PC-9 (cell line): ENCODE data around the gene RGS9. TPM values are rescaled to one million over a fixed set of nuclear protein-coding genes. Genes with fewer than 3 reads are reported as not detected.
"Not testable (repeated sequence)": the region's sequence is repeated elsewhere in the genome, so short reads cannot be mapped to it uniquely, and the experiment has no call there.

Experiments used
- BruUV-seq: library from RNA; stranded (reverse); fragments of 400-500 nt; replicated peaks from 2 replicates; lab custom pipeline; 2021; lab: Mats Ljungman, UMichigan
- CTCF ChIA-PET: fragments of 300-600 bp; sonication (Branson Sonifier 250); formaldehyde crosslinking; loops from one replicate; lab custom pipeline; 2022; ENCODE audit warnings: antibody characterized with exemption; lab: Charles Lee
- POLR2A ChIA-PET: fragments of 300-600 bp; sonication (Branson Sonifier 250); formaldehyde crosslinking; loops from one replicate; lab custom pipeline; 2022; ENCODE audit warnings: antibody characterized with exemption; ENCODE audit not compliant: unreplicated experiment; lab: Charles Lee
- DNase-seq, 2 experiments: peaks; one replicate each; pipeline versions ENCODE4 v3.0.0 to v3.0.0-alpha.2; 2015 to 2022; ENCODE audit warnings: mixed read lengths in 1 of 2
- H2AFZ ChIP-seq: fragments of 200-600 bp; sonication (generic); 2 replicates; pipeline ENCODE4 v1.8.1; 2017; ENCODE audit warnings: antibody characterized with exemption
- H3F3A ChIP-seq: fragments of 200-600 bp; sonication (generic); 2 replicates; pipeline ENCODE4 v1.8.1; 2017; ENCODE audit warnings: antibody characterized with exemption, mild to moderate bottlenecking, low read depth; ENCODE audit not compliant: insufficient read depth
- H3K27ac ChIP-seq: fragments of 200-600 bp; sonication (generic); 2 replicates; pipeline ENCODE4 v1.6.1; 2016; ENCODE audit warnings: mixed run types
- H3K27me3 ChIP-seq: fragments of 200-600 bp; sonication (generic); 2 replicates; pipeline ENCODE4 v1.6.1; 2016; ENCODE audit warnings: low read depth, mixed run types; ENCODE audit not compliant: insufficient read depth
- H3K36me3 ChIP-seq: fragments of 200-600 bp; sonication (generic); 2 replicates; pipeline ENCODE4 v1.6.1; 2016; ENCODE audit warnings: low read depth, mixed run types
- H3K4me1 ChIP-seq: fragments of 200-600 bp; sonication (generic); replicated peaks from 2 replicates; pipeline ENCODE4 v1.6.1; 2016; ENCODE audit warnings: mixed run types; ENCODE audit not compliant: insufficient read depth
- H3K4me2 ChIP-seq: fragments of 200-600 bp; sonication (generic); 2 replicates; pipeline ENCODE4 v1.6.1; 2017; ENCODE audit warnings: mixed run types
- H3K4me3 ChIP-seq: fragments of 200-600 bp; sonication (generic); 2 replicates; pipeline ENCODE4 v1.6.1; 2016; ENCODE audit warnings: mixed run types
- H3K79me2 ChIP-seq: fragments of 200-600 bp; sonication (generic); 2 replicates; pipeline ENCODE4 v1.6.1; 2017; ENCODE audit warnings: low read depth, mixed run types
- H3K9me2 ChIP-seq: fragments of 200-600 bp; sonication (generic); 2 replicates; pipeline ENCODE4 v1.8.1; 2017; ENCODE audit warnings: mild to moderate bottlenecking; ENCODE audit not compliant: insufficient read depth
- H3K9me3 ChIP-seq: fragments of 200-600 bp; sonication (generic); 2 replicates; pipeline ENCODE4 v1.8.1; 2016; ENCODE audit warnings: low read depth; ENCODE audit not compliant: insufficient read depth
- H4K20me1 ChIP-seq: fragments of 200-600 bp; sonication (generic); 2 replicates; pipeline ENCODE4 v1.8.1; 2017; ENCODE audit not compliant: insufficient read depth
- EZH2 ChIP-seq: fragments of 200-600 bp; sonication (generic); IDR thresholded peaks from 2 replicates; pipeline ENCODE4 v1.8.0; 2017; ENCODE audit warnings: antibody characterized with exemption, low read depth
- intact Hi-C: fragments of 100-400 bp; cut with micrococcal nuclease; formaldehyde crosslinking; loops from one replicate; pipeline ENCODE4 v1.10.0; 2022; ENCODE audit not compliant: unreplicated experiment
- total RNA-seq: library from RNA; stranded (reverse); gene quantifications from 2 replicates; pipeline ENCODE4 v1.2.3, GENCODE V29; 2021
- TF ChIP-seq, protein P1 (sequence below): fragments of 200-600 bp; sonication (generic); conservative IDR thresholded peaks from 2 replicates; pipeline ENCODE4 v1.6.1; 2017; ENCODE audit warnings: mixed run types, antibody characterized with exemption, mild to moderate bottlenecking, moderate library complexity

The RGS9 gene
- total RNA-seq, 1 experiment from 2014 or later: 6.1 TPM

DNA sequence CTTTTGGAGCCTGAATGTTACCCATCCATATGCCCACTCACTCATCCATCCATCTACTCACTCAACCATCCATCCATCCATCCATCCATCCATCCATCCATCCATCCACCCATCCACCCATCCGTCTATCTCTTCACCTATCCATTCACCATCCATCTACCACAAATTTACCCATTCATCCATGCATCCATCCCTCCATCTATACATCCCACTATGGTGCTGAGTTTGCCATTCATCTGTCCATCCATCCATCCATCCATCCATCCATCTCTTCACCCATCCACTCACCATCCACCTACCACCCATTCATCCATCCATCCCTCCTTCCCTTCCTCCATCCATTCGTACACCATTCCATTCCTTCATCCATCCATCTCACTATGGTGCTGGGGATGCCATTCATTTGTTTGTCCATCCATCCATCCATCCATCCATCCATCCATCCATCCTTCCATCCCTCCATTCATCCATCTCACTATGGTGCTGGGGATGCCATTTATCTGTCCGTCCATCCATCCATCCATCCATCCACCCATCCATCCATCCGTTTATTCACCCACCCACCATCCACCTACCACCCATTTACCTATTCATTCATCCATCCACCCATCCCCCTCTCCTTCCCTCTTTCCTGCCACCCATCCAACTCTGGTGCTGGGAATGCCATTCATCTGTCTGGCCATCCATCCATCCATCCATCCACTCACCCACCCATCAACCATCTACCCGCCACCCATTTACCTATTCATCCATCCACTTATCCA lies 39.7 kb downstream of the RGS9 start:
- Histone ChIP-seq H3K27me3 (no peaks in the 10 kb centered on the region), H3K4me2 (no peak overlapping the region), H3K4me3 (no peak overlapping the region), H2AFZ (no peak overlapping the region), H3K36me3 (no peaks in the 10 kb centered on the region), H3K9me3 (no peaks in the 10 kb centered on the region), H3K9me2 (no peaks in the 10 kb centered on the region), H4K20me1 (no peaks in the 10 kb centered on the region), H3K27ac (no peak overlapping the region), H3F3A (no peaks in the 10 kb centered on the region), H3K79me2 (no peaks in the 10 kb centered on the region), H3K4me1 (no peaks in the 10 kb centered on the region)
- POLR2A ChIA-PET: no interaction called here
- BruUV-seq: no TSS peak
- intact Hi-C loops: no loop called here
- CTCF ChIA-PET: no interaction called here
- TF ChIP-seq, protein P1, sequence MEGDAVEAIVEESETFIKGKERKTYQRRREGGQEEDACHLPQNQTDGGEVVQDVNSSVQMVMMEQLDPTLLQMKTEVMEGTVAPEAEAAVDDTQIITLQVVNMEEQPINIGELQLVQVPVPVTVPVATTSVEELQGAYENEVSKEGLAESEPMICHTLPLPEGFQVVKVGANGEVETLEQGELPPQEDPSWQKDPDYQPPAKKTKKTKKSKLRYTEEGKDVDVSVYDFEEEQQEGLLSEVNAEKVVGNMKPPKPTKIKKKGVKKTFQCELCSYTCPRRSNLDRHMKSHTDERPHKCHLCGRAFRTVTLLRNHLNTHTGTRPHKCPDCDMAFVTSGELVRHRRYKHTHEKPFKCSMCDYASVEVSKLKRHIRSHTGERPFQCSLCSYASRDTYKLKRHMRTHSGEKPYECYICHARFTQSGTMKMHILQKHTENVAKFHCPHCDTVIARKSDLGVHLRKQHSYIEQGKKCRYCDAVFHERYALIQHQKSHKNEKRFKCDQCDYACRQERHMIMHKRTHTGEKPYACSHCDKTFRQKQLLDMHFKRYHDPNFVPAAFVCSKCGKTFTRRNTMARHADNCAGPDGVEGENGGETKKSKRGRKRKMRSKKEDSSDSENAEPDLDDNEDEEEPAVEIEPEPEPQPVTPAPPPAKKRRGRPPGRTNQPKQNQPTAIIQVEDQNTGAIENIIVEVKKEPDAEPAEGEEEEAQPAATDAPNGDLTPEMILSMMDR: no peak
- no peak for TF ChIP-seq EZH2
- DNase-seq: no peak

DNA sequence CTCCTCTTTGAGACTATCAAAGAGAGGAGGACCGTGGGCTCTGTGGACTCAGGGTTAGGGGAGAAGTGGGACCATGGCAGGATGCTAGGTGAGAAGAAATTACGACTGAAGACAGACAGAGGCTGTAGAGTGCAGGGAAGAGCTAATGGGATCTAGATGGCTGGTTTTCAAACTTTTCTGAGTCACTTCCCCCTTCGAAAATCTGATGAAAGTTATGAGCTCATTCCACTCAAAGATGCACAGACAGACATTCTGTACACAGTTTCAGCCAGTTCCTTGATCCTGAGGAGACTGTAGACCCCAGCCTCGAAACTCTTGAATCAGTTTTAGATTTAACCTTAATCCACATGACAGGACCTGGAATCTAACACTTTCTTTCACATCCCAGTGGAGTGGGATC lies 40.7 kb downstream of the RGS9 start:
- H3K9me2 ChIP-seq: no peaks in the 10 kb centered on the region
- no peaks in the 10 kb centered on the region for H4K20me1 ChIP-seq
- DNase-seq: no peak
- no peaks in the 10 kb centered on the region for H3K79me2 ChIP-seq
- no peaks in the 10 kb centered on the region for H3F3A ChIP-seq
- no peaks in the 10 kb centered on the region for H3K36me3 ChIP-seq
- H3K4me2 ChIP-seq: no peak overlapping the region
- H3K4me1 ChIP-seq: no peaks in the 10 kb centered on the region
- intact Hi-C loops: no loop called here
- TF ChIP-seq EZH2: no peak
- TF ChIP-seq, protein P1: no peak
- no peak overlapping the region for H3K4me3 ChIP-seq
- BruUV-seq: no TSS peak
- ChIA-PET CTCF (no interaction called here), POLR2A (interaction anchor here (0.6 kb wide), 1 partner anchor 404 kb away, joined by 5 read pairs; no protein-coding TSS in a partner anchor)
- H2AFZ ChIP-seq: no peak overlapping the region
- no peaks in the 10 kb centered on the region for H3K27me3 ChIP-seq
- H3K9me3 ChIP-seq: no peaks in the 10 kb centered on the region
- no peak overlapping the region for H3K27ac ChIP-seq

DNA sequence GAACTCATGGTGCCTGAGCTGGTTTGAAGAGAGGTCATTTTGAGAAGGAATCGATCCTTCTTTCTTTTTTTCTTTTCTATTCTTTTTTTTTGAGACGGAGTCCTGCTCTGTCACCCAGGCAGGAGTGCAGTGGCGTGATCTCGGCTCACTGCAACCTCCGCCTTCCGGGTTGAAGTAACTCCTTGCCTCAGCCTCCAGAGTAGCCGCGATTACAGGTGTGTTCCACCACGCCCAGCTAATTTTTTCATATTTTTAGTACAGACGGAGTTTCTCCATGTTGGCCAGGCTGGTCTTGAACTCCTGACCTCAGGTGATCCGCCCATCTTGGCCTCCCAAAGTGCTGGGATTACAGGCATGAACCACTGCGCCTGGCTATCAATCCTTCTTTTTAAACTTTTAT lies 43.1 kb downstream of the RGS9 start:
- H3F3A ChIP-seq, BruUV-seq, H3K36me3 ChIP-seq, H3K27ac ChIP-seq, POLR2A ChIA-PET, H3K27me3 ChIP-seq, H3K9me3 ChIP-seq, H3K79me2 ChIP-seq, H2AFZ ChIP-seq, CTCF ChIA-PET, H3K4me2 ChIP-seq, DNase-seq, H3K9me2 ChIP-seq, H3K4me3 ChIP-seq, H4K20me1 ChIP-seq, intact Hi-C loops: not testable (repeated sequence)
- peaks cover 16% of the 10 kb centered on the region for H3K4me1 ChIP-seq

DNA sequence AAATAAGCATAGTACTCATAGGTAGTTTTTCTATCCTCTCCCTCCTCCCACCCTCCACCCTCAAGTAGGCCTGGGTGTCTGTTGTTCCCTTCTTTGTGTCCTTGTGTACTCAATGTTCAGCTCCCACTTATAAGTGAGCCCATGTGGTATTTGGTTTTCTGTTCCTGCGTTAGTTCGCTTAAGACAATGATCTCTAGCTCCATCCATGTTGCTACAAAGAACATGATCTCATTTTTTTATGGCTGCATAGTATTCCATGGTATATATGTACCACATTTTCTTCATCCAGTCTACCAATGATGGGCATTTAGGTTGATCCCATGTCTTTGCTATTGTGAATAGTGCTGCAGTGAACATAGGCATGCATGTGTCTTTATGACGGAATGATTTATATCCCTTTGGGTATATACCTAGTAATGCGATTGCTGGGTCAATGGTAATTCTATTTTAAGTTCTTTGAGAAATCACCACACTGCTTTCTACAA lies 43.6 kb downstream of the RGS9 start:
- H3F3A ChIP-seq, H3K4me3 ChIP-seq, H4K20me1 ChIP-seq, H3K9me3 ChIP-seq, H3K4me2 ChIP-seq, H3K9me2 ChIP-seq, H3K36me3 ChIP-seq, H2AFZ ChIP-seq, DNase-seq, BruUV-seq, CTCF ChIA-PET, H3K27me3 ChIP-seq, H3K79me2 ChIP-seq, POLR2A ChIA-PET, intact Hi-C loops, H3K27ac ChIP-seq: not testable (repeated sequence)
- peaks cover 16% of the 10 kb centered on the region for H3K4me1 ChIP-seq
